ENCODE measurements around the gene PDE7B.
A peak's percentile ranks its signal among the peaks of the same experiment; 100 is the strongest.
"Not testable (repeated sequence)": the region's sequence is repeated elsewhere in the genome, so short reads cannot be mapped to it uniquely, and the experiment has no call there.

Gene PDE7B

DNA sequence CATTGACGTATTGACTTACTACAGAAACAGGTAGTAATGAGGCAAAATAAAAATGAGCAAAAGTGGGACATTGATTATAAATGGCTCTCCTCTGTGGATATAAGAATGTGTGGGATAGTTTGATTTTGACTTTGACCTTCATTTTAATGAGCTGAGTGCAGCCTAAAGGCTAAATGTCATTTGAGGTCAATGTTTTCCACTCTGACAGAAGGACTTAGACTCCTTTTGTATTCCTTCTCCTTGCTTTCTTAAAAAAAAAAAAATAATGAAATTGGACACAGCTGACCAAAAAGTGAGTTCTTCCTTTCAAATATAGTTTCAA, 330.0 kb downstream of the PDE7B start:
- no peak for DNase-seq (ENCODE audit: low read depth, low spot score)
- H3K4me3 ChIP-seq (ENCODE audit: low read length), result no peak overlapping the region

- no peak overlapping the region for H3K4me3 ChIP-seq (ENCODE audit: low read length)
- no peak for DNase-seq (ENCODE audit: low read depth, low spot score)
Measured at GRCh38 chr6:136181861-136182260, 330.4 kb downstream of the PDE7B start.

GRCh38 chr6:136184738-136185137, 333.2 kb downstream of the PDE7B start:
- no peak overlapping the region for H3K4me3 ChIP-seq (ENCODE audit: low read length)
- DNase-seq (ENCODE audit: low read depth, low spot score), result no peak

GRCh38 chr6:136186363-136186762, 334.9 kb downstream of the PDE7B start:
- no peak for DNase-seq (ENCODE audit: low read depth, low spot score)
- H3K4me3 ChIP-seq (ENCODE audit: low read length), result no peak overlapping the region

DNA sequence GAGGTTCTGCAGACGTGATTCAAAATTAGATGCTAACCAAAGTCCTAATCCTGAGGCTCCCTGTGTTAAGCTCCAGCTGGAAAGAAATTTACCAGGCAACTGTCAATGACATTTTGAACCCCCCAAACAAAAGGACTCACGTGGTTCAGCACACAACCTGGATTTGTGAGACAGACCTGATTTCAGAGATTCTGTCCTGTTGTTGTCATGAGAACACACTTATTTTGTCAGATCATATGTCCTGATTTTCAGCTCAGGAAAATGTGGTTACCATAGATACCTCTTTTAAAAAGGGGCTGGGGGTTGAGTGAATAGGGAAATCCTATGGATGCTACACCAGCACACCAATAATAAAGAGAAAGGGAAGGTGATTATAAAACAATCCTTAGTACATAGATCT, 337.0 kb downstream of the PDE7B start:
- no peak for DNase-seq (ENCODE audit: low read depth, low spot score)
- no peak overlapping the region for H3K4me3 ChIP-seq (ENCODE audit: low read length)

DNA sequence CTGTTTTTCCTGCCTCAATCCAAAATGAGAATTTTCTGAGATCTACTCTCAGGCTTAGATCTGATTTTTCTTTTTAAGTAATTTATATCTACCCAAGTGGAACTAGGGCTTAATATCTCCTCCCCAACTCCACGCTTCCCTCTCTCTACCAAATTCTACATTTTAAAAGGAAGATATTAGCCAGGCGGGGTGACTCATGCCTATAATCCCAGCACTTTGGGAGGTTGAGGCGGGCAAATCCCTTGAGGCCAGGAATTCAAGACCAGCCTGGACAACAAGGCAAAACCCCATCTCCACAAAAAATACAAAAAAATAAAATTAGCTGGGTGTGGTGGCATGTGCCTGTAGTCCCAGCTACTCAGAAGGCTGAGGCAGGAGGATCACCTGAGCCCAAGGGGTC, 337.6 kb downstream of the PDE7B start:
- no peak for DNase-seq (ENCODE audit: low read depth, low spot score)
- H3K4me3 ChIP-seq (ENCODE audit: low read length), result no peak overlapping the region

DNA sequence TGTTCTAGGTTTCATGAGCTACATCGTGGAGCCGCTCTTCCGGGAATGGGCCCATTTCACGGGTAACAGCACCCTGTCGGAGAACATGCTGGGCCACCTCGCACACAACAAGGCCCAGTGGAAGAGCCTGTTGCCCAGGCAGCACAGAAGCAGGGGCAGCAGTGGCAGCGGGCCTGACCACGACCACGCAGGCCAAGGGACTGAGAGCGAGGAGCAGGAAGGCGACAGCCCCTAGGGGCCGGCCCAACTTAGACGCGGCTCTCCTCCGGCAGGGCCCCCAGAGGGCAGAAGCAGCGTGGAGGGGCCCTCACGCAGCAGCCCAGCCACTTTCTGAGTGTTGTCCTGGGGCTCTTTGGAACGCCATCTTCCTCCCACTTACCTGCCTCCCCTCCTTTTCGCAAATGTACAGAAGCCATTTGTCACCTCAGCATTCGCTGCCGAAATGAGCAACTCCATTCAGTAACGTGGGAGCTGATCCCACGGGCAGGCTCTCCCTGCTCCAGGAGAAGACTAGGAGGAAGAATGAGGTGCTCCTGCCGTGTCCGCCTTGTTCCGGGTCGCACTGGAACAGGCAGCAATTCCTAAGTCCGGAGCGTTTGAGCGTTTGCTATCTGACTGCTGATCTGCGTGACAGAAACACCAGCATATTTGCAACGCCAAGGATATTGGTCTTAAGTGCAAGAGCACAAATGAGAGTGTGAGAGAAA, 340.3 kb downstream of the PDE7B start:
- no peak overlapping the region for H3K4me3 ChIP-seq (ENCODE audit: low read length)
- DNase-seq (ENCODE audit: low read depth, low spot score), result no peak

DNA sequence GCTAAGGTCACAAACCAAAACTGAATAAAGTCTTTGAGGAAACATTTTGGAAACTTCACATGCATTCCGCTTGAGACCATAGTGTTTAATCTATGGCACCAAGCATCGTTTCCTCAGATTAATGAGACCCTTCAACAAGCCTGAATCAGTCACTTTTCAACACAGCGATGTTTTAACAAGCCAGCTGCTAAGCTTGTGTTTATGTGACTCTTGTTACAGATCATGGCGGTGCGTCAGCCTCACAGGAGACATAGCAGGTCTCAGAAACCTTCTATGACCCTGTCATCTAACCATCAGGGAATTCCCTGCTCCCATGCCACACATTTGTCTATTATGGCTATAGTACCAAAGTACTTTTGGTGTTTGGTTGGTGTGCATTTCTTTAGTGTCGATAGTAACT, 341.4 kb downstream of the PDE7B start:
- no peak overlapping the region for H3K4me3 ChIP-seq (ENCODE audit: low read length)

GRCh38 chr6:136201732-136202131, 350.2 kb downstream of the PDE7B start:
- DNase-seq (ENCODE audit: low read depth, low spot score), result no peak
- no peak overlapping the region for H3K4me3 ChIP-seq (ENCODE audit: low read length)

More for the DNA sequence above, 341.4 kb downstream of the PDE7B start:
- DNase-seq (ENCODE audit: low read depth, low spot score), result no peak

DNA sequence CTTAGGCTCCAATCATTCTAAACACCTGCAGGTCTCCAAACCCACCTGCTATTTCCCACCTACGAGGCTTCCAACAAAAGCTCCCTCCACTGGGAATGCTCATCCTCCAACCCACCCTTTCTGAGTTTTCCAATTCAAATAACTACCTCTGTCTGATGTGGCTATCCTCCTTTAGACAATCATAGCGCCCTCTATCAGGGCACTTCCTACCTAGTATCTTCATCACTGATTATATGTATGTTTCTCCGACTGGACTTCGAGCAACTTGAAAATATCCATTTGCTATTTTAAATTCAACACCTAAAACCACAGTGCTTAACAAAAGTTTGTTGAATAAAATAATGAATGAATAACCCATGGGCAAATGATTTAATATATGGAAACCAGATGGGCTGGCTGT, 357.3 kb downstream of the PDE7B start:
- H3K4me3 ChIP-seq (ENCODE audit: low read length), result no peak overlapping the region
- DNase-seq (ENCODE audit: low read depth, low spot score), result no peak

GRCh38 chr6:136209496-136209895, 358.0 kb downstream of the PDE7B start:
- no peak for DNase-seq (ENCODE audit: low read depth, low spot score)
- H3K4me3 ChIP-seq (ENCODE audit: low read length), result no peak overlapping the region

GRCh38 chr6:136210398-136211165, 359.1 kb downstream of the PDE7B start:
- H3K4me3 ChIP-seq (ENCODE audit: low read length), result no peak overlapping the region
- no peak for DNase-seq (ENCODE audit: low read depth, low spot score)

- no peak overlapping the region for H3K4me3 ChIP-seq (ENCODE audit: low read length)
- DNase-seq (ENCODE audit: low read depth, low spot score), result no peak
Measured at GRCh38 chr6:136212608-136213007, 361.1 kb downstream of the PDE7B start.

DNA sequence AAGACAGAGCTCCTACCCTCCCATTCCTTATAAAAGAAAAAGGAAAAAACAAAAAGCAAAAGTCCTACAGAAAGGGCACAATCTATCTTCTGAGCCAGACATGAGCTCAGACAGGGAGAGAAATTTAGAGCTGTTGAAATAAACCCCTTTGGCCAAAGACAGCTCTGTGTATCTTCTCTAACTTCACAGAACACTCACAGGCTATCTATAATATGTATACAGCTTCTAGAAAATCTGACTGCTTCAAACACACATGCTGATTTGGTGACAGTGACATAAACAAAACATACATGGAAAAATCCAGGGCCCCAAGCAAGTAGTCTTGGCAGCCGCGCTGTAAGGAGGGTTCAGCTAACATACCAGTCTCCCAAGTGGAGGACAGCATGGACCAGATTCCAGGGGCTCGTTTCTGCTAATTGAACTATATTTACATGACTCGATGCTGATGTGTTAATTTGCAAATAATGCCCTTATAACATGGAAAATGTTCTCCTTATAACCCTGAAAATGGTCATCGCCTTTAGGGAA, 361.6 kb downstream of the PDE7B start:
- DNase-seq (ENCODE audit: low read depth, low spot score), result no peak
- no peak overlapping the region for H3K4me3 ChIP-seq (ENCODE audit: low read length)

DNA sequence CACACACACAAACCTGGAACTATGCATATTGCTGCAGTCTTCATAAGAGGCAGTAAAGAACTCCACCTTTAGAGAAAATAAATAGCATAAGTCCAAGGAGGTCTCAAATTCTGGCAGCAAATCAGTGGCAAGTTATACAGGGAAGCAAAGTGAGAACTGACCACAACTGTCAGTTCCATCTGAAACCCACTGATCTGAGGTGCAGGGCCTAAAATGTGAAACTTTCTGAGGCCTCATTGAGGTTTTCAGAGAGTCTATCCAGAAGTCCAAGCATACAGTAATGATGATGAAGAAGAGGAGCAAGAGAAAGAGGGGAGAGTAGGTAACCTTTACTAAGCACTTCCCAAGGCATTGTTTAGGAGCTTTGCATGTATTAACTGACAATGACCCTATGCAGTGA, 362.4 kb downstream of the PDE7B start:
- no peak overlapping the region for H3K4me3 ChIP-seq (ENCODE audit: low read length)
- no peak for DNase-seq (ENCODE audit: low read depth, low spot score)

DNA sequence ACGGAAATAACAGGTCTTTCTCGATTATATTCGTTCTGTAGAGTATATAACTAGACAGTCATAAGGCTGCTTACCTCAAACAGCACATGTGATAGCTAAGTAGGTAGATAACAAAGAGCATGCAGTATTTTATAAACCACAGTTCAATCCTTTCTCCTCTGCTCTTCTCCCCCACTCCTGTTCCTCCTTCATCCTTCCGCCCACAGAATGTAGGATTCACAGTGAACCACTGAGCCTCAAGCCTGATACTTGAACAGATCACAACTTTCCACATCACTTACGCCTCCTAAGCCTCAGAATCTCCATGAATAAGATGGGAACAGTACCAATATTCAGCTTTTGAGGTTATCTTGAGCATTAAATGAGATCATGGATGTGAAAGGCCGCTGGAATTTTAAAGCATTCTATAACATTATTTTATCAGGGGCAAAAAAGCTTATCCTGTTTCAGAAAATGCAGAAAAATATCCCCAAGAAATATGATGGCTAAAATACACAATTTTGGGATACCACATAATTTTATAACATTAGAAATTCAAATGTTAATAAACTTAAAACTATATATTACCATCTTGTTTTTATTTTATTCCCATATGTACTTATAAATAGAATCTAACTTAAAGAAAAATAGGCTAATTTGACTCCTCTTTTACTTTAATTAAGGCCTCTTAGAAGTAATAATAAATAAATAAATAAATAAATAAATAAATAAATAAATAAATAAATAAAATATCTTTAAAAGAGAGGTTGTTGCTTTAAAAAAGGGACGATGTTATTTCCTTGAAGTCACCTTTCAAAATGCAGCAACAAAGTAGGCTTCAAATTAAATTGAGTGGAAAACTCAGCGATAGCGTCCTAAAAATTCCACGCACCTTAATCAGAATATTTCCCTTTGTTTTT, 365.3 kb downstream of the PDE7B start:
- DNase-seq (ENCODE audit: low read depth, low spot score), result no peak
- no peak overlapping the region for H3K4me3 ChIP-seq (ENCODE audit: low read length)

DNA sequence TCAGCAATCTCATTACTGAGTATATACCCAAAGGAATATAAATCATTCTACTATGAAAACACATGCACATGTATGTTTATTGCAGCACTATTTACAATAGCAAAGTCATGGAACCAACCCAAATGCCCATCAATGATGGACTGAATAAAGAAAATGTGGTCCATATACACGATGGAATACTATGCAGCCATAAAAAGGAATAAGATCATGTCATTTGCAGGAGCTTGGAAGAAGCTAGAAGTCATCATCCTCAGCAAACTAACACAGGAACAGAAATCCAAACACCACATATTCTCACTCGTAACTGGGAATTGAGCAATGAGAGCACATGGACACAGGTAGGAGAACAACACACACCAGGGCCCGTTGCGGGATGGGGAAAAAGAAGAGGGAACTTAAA, 373.5 kb downstream of the PDE7B start:
- DNase-seq (ENCODE audit: low read depth, low spot score); H3K4me3 ChIP-seq (ENCODE audit: low read length): not testable (repeated sequence)

DNA sequence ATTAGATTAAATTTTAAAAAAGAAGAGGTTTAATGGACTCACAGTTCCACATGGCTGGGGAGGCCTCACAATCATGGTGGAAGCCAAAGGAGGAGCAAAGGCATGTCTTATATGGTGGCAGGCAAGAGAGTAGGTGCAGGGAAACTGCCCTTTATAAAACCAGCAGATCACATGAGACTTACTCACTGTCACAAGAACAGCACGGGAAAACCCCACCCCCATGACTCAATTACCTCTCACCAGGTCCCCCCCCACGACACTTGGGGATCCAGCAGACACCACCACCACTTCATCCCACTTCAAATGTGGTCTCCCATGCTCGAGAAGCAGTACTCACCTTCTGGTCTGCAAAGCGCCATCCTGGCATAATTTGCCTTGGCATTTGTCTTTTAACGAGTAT, 374.0 kb downstream of the PDE7B start:
- no peak for DNase-seq (ENCODE audit: low read depth, low spot score)
- H3K4me3 ChIP-seq (ENCODE audit: low read length), result no peak overlapping the region

GRCh38 chr6:136226027-136226673, 374.6 kb downstream of the PDE7B start:
- no peak overlapping the region for H3K4me3 ChIP-seq (ENCODE audit: low read length)
- peak; percentile 35 for DNase-seq (ENCODE audit: low read depth, low spot score)
